Keratinocyte (primary cell): Measurements from ENCODE around the gene SMIM36.

Experiments
- CTCF ChIP-seq, 3 experiments: IDR thresholded peaks in 1 of 3; conservative IDR thresholded peaks in 1 of 3; optimal IDR thresholded peaks in 1 of 3; 2 replicates in 2 of 3; 3 replicates in 1 of 3; pipeline versions ENCODE3 to v1.5.1; 2011; ENCODE audit warnings: low read length in 3 of 3, mild to moderate bottlenecking in 3 of 3, moderate library complexity in 2 of 3, control low read depth in 1 of 3, inconsistent platforms in 1 of 3; ENCODE audit not compliant: insufficient read depth in 2 of 3; ENCODE audit errors: extremely low read depth in 1 of 3
- EZH2 ChIP-seq: IDR thresholded peaks from one replicate; pipeline ENCODE4 v1.6.1; 2012; ENCODE audit warnings: inconsistent platforms, mild to moderate bottlenecking, low read length, moderate library complexity

GRCh38 chr17:55492781-55493341, 18.4 kb downstream of the SMIM36 start:
- TF ChIP-seq CTCF (optimal IDR thresholded peaks at IDR 0.05 in 1 of 3, IDR thresholded peaks at IDR 0.05 in 1 of 3, conservative IDR thresholded peaks at IDR 0.05 in 1 of 3; ENCODE audit: extremely low read depth in 1 of 3, insufficient read depth in 2 of 3, low read length in 3 of 3), result no peak
- TF ChIP-seq EZH2, result no peak
